Measurements from ENCODE around the gene GGTLC2. TPM values are rescaled to one million over a fixed set of nuclear protein-coding genes. Genes with fewer than 3 reads are reported as not detected.

The GGTLC2 gene
- total RNA-seq, 1 experiment from 2014 or later: not detected

DNA sequence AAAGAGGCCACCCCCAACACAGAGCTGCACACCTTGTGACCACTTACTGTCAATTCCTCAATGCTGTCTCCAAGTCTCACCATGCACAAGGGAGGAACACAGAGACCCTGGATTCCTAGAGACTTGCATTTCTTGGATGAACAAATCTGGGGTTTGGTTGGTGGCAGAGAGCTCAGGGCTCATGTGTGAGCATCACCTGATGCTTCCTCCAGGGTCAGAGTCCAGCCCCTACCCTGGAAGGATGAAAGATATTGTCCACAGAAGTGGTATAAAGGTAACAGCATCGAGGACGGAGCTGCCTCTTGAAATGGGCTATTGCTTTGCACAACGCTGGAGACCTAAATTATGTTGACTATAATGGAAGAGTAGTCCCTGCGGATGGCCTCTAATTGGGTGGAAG is 36.0 kb downstream of the GGTLC2 start:
- no peak for DNase-seq
- Mint-ChIP-seq H3K4me3 (ENCODE audit: low read depth, unreplicated experiment) (no peak overlapping the region), H3K4me1 (ENCODE audit: low read depth, unreplicated experiment) (no peaks in the 10 kb centered on the region), H3K27ac (ENCODE audit: unreplicated experiment) (no peak overlapping the region), H3K27me3 (ENCODE audit: unreplicated experiment) (peaks cover 69% of the 10 kb centered on the region), H3K36me3 (ENCODE audit: insufficient read depth, unreplicated experiment) (no peaks in the 10 kb centered on the region), H3K9me3 (ENCODE audit: low read depth, unreplicated experiment) (no peaks in the 10 kb centered on the region)
- TF ChIP-seq, protein P1, sequence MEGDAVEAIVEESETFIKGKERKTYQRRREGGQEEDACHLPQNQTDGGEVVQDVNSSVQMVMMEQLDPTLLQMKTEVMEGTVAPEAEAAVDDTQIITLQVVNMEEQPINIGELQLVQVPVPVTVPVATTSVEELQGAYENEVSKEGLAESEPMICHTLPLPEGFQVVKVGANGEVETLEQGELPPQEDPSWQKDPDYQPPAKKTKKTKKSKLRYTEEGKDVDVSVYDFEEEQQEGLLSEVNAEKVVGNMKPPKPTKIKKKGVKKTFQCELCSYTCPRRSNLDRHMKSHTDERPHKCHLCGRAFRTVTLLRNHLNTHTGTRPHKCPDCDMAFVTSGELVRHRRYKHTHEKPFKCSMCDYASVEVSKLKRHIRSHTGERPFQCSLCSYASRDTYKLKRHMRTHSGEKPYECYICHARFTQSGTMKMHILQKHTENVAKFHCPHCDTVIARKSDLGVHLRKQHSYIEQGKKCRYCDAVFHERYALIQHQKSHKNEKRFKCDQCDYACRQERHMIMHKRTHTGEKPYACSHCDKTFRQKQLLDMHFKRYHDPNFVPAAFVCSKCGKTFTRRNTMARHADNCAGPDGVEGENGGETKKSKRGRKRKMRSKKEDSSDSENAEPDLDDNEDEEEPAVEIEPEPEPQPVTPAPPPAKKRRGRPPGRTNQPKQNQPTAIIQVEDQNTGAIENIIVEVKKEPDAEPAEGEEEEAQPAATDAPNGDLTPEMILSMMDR (IDR thresholded peaks at IDR 0.05; ENCODE audit: unreplicated experiment): no peak
- intact Hi-C loops (cut with micrococcal nuclease; ENCODE audit: unreplicated experiment): no loop called here
- BruUV-seq (replicated peaks): no TSS peak
- CTCF ChIA-PET: no interaction called here

DNA sequence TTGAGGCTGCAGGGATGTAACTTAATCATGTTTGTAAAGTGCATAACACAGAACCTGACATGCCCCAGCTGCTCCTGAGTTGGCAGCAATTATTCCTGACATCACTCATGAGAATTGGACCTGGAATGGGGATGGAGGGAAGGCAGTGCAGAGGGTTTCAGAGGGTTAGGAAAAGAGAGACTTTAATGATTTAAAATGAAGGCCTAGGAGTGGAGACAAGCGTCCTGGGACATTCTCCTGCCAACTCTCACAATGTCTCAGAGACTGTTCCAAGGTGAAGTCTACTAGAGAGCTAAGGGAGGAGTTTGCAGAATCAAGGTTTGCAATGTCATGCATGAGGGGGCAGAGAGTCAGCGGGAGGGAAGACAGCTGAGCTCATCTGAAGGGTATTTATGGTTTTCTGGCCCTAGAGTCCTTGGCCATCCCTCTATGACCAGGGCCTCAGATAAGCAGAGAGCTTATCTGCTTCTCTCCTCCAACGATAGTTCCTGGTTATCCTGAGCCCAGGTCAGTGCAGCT is 36.9 kb downstream of the GGTLC2 start:
- DNase-seq: no peak
- no TSS peak for BruUV-seq (replicated peaks)
- no peaks in the 10 kb centered on the region for H3K9me3 Mint-ChIP-seq (ENCODE audit: low read depth, unreplicated experiment)

DNA sequence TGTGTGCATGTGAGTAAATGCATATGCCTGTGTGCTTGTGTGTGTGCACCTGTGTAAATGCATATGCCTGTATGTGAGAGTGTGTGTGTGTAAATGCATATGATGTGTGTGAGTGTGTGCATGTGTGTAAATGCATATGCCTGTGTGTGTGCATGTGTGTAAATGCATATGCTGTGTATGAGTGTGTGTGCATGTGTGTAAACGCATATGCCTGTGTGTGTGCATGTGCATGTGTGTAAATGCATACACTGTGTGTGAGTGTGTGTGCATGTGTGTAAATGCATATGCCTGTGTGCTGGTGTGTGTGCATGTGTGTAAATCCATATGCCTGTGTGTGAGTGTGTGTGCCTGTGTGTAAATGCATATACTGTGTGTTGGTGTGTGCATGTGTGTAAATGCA is 37.8 kb downstream of the GGTLC2 start:
- intact Hi-C loops (cut with micrococcal nuclease; ENCODE audit: unreplicated experiment): no loop called here
- TF ChIP-seq, protein P1 (IDR thresholded peaks at IDR 0.05; ENCODE audit: unreplicated experiment): no peak
- no peaks in the 10 kb centered on the region for H3K9me3 Mint-ChIP-seq (ENCODE audit: low read depth, unreplicated experiment)

More for the DNA sequence above, 36.9 kb downstream of the GGTLC2 start:
- no peak overlapping the region for H3K27ac Mint-ChIP-seq (ENCODE audit: unreplicated experiment)
- H3K4me3 Mint-ChIP-seq (ENCODE audit: low read depth, unreplicated experiment): no peak overlapping the region
- TF ChIP-seq, protein P1 (IDR thresholded peaks at IDR 0.05; ENCODE audit: unreplicated experiment): no peak
- H3K27me3 Mint-ChIP-seq (ENCODE audit: unreplicated experiment): peaks cover 61% of the 10 kb centered on the region
- CTCF ChIA-PET: no interaction called here
- no peaks in the 10 kb centered on the region for H3K4me1 Mint-ChIP-seq (ENCODE audit: low read depth, unreplicated experiment)
- intact Hi-C loops (cut with micrococcal nuclease; ENCODE audit: unreplicated experiment): no loop called here
- H3K36me3 Mint-ChIP-seq (ENCODE audit: insufficient read depth, unreplicated experiment): no peaks in the 10 kb centered on the region

DNA sequence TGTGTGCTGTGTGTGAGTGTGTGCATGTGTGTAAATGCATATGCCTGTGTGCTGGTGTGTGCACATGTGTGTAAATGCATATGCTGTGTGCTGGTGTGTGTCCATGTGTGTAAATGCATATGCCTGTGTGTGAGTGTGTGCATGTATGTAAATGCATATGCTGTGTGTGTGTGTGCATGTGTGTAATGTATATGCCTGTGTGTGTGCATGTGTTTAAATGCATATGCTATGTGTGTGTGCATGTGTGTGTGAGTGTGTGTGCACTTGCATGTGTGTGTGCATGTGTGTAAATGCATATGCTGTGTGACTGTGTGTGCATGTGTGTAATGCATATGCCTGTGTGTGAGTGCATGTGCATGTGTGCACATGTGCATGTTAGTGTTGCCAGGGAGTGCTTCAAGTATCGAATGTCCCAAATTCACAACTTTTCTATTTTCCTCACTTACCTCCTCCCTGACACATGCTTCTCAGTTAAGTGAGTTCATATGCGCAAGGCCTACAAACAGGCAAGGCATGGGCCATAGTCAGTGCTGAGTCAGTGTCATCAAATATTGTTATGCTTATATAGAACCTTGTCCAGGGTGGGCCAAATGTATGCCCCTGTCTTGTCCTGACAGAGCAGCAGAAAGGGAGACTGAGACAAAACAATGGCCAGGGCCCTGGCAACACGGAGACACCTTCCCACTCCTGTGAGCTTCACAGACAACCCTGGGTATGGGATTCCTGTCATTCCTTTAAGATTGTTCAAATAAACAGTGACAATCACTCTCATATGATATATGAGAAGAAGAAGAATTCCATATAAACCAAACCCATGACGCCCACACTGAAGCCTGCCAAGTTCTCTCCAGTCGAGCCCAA is 38.6 kb downstream of the GGTLC2 start:
- CTCF ChIA-PET: no interaction called here
- BruUV-seq (replicated peaks): no TSS peak
- intact Hi-C loops (cut with micrococcal nuclease; ENCODE audit: unreplicated experiment): no loop called here
- H3K9me3 Mint-ChIP-seq (ENCODE audit: low read depth, unreplicated experiment): no peaks in the 10 kb centered on the region
- peaks cover 44% of the 10 kb centered on the region for H3K27me3 Mint-ChIP-seq (ENCODE audit: unreplicated experiment)
- no peak overlapping the region for H3K27ac Mint-ChIP-seq (ENCODE audit: unreplicated experiment)
- TF ChIP-seq, protein P1 (IDR thresholded peaks at IDR 0.05; ENCODE audit: unreplicated experiment): no peak
- H3K36me3 Mint-ChIP-seq (ENCODE audit: insufficient read depth, unreplicated experiment): no peaks in the 10 kb centered on the region
- no peak for DNase-seq
- no peaks in the 10 kb centered on the region for H3K4me1 Mint-ChIP-seq (ENCODE audit: low read depth, unreplicated experiment)
- no peak overlapping the region for H3K4me3 Mint-ChIP-seq (ENCODE audit: low read depth, unreplicated experiment)

More for the DNA sequence above, 37.8 kb downstream of the GGTLC2 start:
- CTCF ChIA-PET: no interaction called here
- BruUV-seq (replicated peaks): no TSS peak
- peaks cover 51% of the 10 kb centered on the region for H3K27me3 Mint-ChIP-seq (ENCODE audit: unreplicated experiment)
- H3K36me3 Mint-ChIP-seq (ENCODE audit: insufficient read depth, unreplicated experiment): no peaks in the 10 kb centered on the region
- no peaks in the 10 kb centered on the region for H3K4me1 Mint-ChIP-seq (ENCODE audit: low read depth, unreplicated experiment)
- H3K4me3 Mint-ChIP-seq (ENCODE audit: low read depth, unreplicated experiment): no peak overlapping the region
- DNase-seq: no peak
- H3K27ac Mint-ChIP-seq (ENCODE audit: unreplicated experiment): no peak overlapping the region
